Esophagus muscularis mucosa (tissue), 4 donors: ENCODE results near the gene ABR.
"Not testable (repeated sequence)": the region's sequence is repeated elsewhere in the genome, so short reads cannot be mapped to it uniquely, and the experiment has no call there.

ENCODE experiments used
- EP300 ChIP-seq: sonication (generic); formaldehyde crosslinking; IDR thresholded peaks from one replicate; pipeline ENCODE4 v1.6.1; 2017; ENCODE audit warnings: antibody characterized with exemption
- POLR2A ChIP-seq: fragments of 450-650 bp; IDR thresholded peaks from one replicate; pipeline ENCODE4 v1.6.1; 2017; ENCODE audit warnings: antibody characterized with exemption, moderate library complexity, mild to moderate bottlenecking, low read depth
- TF ChIP-seq, protein P1 (sequence below), 3 experiments: fragments of 200-600 bp in 2 of 3; fragments of 450-650 bp in 1 of 3; sonication (generic) in 2 of 3; IDR thresholded peaks; one replicate each; pipeline ENCODE4 v1.5.1; 2017 to 2019; ENCODE audit warnings: antibody characterized with exemption in 3 of 3, mild to moderate bottlenecking in 2 of 3, moderate library complexity in 1 of 3

DNA sequence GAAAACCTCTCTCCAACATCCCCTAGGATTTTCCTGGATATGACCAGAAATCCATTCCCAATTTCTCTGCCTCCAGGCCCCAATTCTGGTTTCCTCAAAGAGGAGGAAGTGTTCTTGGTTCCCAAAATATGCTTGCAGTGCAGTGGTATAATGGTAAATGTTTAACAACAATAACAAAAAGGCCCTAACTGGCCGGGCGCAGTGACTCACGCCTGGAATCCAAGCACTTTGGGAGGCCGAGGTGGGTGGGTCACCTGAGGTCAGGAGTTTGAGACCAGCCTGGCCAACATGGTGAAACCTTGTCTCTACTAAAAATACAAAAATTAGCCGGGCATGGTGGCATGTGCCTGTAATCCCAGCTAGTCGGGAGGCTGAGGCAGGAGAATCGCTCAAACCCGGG is 184.5 kb downstream of the ABR start:
- TF ChIP-seq, protein P1, sequence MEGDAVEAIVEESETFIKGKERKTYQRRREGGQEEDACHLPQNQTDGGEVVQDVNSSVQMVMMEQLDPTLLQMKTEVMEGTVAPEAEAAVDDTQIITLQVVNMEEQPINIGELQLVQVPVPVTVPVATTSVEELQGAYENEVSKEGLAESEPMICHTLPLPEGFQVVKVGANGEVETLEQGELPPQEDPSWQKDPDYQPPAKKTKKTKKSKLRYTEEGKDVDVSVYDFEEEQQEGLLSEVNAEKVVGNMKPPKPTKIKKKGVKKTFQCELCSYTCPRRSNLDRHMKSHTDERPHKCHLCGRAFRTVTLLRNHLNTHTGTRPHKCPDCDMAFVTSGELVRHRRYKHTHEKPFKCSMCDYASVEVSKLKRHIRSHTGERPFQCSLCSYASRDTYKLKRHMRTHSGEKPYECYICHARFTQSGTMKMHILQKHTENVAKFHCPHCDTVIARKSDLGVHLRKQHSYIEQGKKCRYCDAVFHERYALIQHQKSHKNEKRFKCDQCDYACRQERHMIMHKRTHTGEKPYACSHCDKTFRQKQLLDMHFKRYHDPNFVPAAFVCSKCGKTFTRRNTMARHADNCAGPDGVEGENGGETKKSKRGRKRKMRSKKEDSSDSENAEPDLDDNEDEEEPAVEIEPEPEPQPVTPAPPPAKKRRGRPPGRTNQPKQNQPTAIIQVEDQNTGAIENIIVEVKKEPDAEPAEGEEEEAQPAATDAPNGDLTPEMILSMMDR (IDR thresholded peaks at IDR 0.05): not testable (repeated sequence)
- TF ChIP-seq EP300, POLR2A: not testable (repeated sequence)
